CD8-positive, alpha-beta memory T cell (primary cell): ENCODE data around the gene SLC22A15. TPM values are rescaled to one million over a fixed set of nuclear protein-coding genes. Genes with fewer than 3 reads are reported as not detected.

Source experiments
- CTCF ChIA-PET: fragments of 350-600 bp; sonication (Branson Sonifier 250); formaldehyde crosslinking; loops from one replicate; lab custom pipeline; 2021; ENCODE audit warnings: antibody characterized with exemption; lab: Charles Lee
- POLR2A ChIA-PET: fragments of 350-600 bp; sonication (Branson Sonifier 250); formaldehyde crosslinking; loops from one replicate; lab custom pipeline; 2021; ENCODE audit warnings: antibody characterized with exemption; lab: Charles Lee
- DNase-seq, 5 donors: peaks; one replicate each; pipeline versions ENCODE4 v3.0.0 to v3.0.0-alpha.2; 2020 to 2022; ENCODE audit warnings: mixed read lengths in 1 of 5
- H3K27ac ChIP-seq: one replicate; pipeline ENCODE4 v1.7.0; 2013; ENCODE audit warnings: low read depth, mild to moderate bottlenecking, low read length, moderate library complexity
- H3K27me3 ChIP-seq: 2 replicates; pipeline ENCODE4 v1.7.0; 2013; ENCODE audit warnings: low read length, mild to moderate bottlenecking; ENCODE audit not compliant: insufficient read depth, poor library complexity, severe bottlenecking
- H3K36me3 ChIP-seq: 2 replicates; pipeline ENCODE4 v1.7.0; 2013; ENCODE audit warnings: mild to moderate bottlenecking, low read length, moderate library complexity; ENCODE audit not compliant: insufficient read depth
- H3K4me1 ChIP-seq: 2 replicates; pipeline ENCODE4 v1.7.0; 2013; ENCODE audit warnings: mild to moderate bottlenecking, low read length, moderate library complexity; ENCODE audit not compliant: insufficient read depth
- H3K4me3 ChIP-seq: 2 replicates; pipeline ENCODE4 v1.7.0; 2013; ENCODE audit warnings: mild to moderate bottlenecking, low read length
- H3K9me3 ChIP-seq: 2 replicates; pipeline ENCODE4 v1.7.0; 2013; ENCODE audit warnings: mild to moderate bottlenecking, low read length
- H3K27ac Mint-ChIP-seq, 8 donors: one replicate each; pipeline ENCODE4 v1.8.0; 2020 to 2021; ENCODE audit warnings: mixed read lengths in 8 of 8, mild to moderate bottlenecking in 6 of 8, inconsistent platforms in 3 of 8, moderate library complexity in 3 of 8
- H3K27me3 Mint-ChIP-seq, 2 donors: one replicate each; pipeline ENCODE4 v1.8.0; 2020 to 2021; ENCODE audit warnings: mixed read lengths in 2 of 2, mild to moderate bottlenecking in 1 of 2, moderate library complexity in 1 of 2
- H3K36me3 Mint-ChIP-seq, 3 donors: one replicate each; pipeline ENCODE4 v1.8.0; 2020 to 2021; ENCODE audit warnings: mixed read lengths in 3 of 3, inconsistent platforms in 1 of 3, mild to moderate bottlenecking in 1 of 3
- H3K4me1 Mint-ChIP-seq, 3 donors: one replicate each; pipeline ENCODE4 v1.8.0; 2020 to 2021; ENCODE audit warnings: mixed read lengths in 3 of 3, inconsistent platforms in 1 of 3, mild to moderate bottlenecking in 1 of 3
- H3K4me3 Mint-ChIP-seq, 7 donors: one replicate each; pipeline ENCODE4 v1.8.0; 2020 to 2021; ENCODE audit warnings: mixed read lengths in 7 of 7, mild to moderate bottlenecking in 6 of 7, moderate library complexity in 4 of 7, inconsistent platforms in 2 of 7
- H3K9me3 Mint-ChIP-seq, 5 donors: one replicate each; pipeline ENCODE4 v1.8.0; 2020 to 2022; ENCODE audit warnings: mixed read lengths in 5 of 5, mild to moderate bottlenecking in 3 of 5, moderate library complexity in 2 of 5, inconsistent platforms in 1 of 5
- polyA plus RNA-seq: library from polyadenylated mRNA; unstranded; fragments of 300-500 nt; fragmentation: Illumina TruSeq; gene quantifications from one replicate; pipeline ENCODE4 v1.2.3, GENCODE V29; 2021
- total RNA-seq, 2 experiments: library from RNA; stranded (reverse); gene quantifications; one replicate each; pipeline ENCODE4 v1.2.3, GENCODE V29; 2021

The SLC22A15 gene
- total and polyA plus RNA-seq, 3 experiments from 2014 or later, result 0.68 to 1.2 TPM; not detected in 1

GRCh38 chr1:116097626-116098025 lies 121.3 kb downstream of the SLC22A15 start:
- Histone ChIP-seq H3K9me3 (no peaks in the 10 kb centered on the region), H3K36me3 (no peaks in the 10 kb centered on the region), H3K4me3 (no peak overlapping the region), H3K4me1 (no peaks in the 10 kb centered on the region), H3K27me3 (no peaks in the 10 kb centered on the region), H3K27ac (no peak overlapping the region)
- H3K27me3 Mint-ChIP-seq, result peaks cover 34 to 45% of the 10 kb centered on the region in 2 donors
- no peak overlapping the region for H3K4me3 Mint-ChIP-seq
- DNase-seq, result no peak
- no peaks in the 10 kb centered on the region for H3K4me1 Mint-ChIP-seq
- ChIA-PET POLR2A (no interaction called here), CTCF (no interaction called here)
- H3K36me3 Mint-ChIP-seq, result peaks cover 0 to 8% (median 2%) of the 10 kb centered on the region in 3 donors
- H3K9me3 Mint-ChIP-seq, result peaks cover 10 to 20% (median 16%) of the 10 kb centered on the region in 5 donors
- peak overlapping the region in 1 of 8 donors; percentile 2 for H3K27ac Mint-ChIP-seq

- Mint-ChIP-seq H3K4me3 (no peak overlapping the region), H3K27ac (no peak overlapping the region), H3K36me3 (peaks cover 0 to 5% (median 2%) of the 10 kb centered on the region in 3 donors), H3K4me1 (no peaks in the 10 kb centered on the region), H3K9me3 (peaks cover 10 to 16% (median 10%) of the 10 kb centered on the region in 5 donors), H3K27me3 (peaks cover 28 to 30% of the 10 kb centered on the region in 2 donors)
- H3K9me3 ChIP-seq, result no peaks in the 10 kb centered on the region
- H3K36me3 ChIP-seq, result no peaks in the 10 kb centered on the region
- H3K27ac ChIP-seq, result no peak overlapping the region
- ChIA-PET CTCF (no interaction called here), POLR2A (no interaction called here)
- H3K4me1 ChIP-seq, result no peaks in the 10 kb centered on the region
- no peak for DNase-seq
- no peak overlapping the region for H3K4me3 ChIP-seq
- no peaks in the 10 kb centered on the region for H3K27me3 ChIP-seq
These were observed 123.1 kb downstream of the SLC22A15 start for GRCh38 chr1:116099379-116099778.

GRCh38 chr1:116099919-116100318 lies 123.6 kb downstream of the SLC22A15 start:
- peaks cover 9 to 15% (median 9%) of the 10 kb centered on the region in 5 donors for H3K9me3 Mint-ChIP-seq
- H3K4me3 Mint-ChIP-seq, result no peak overlapping the region
- Histone ChIP-seq H3K27ac (no peak overlapping the region), H3K27me3 (no peaks in the 10 kb centered on the region), H3K9me3 (no peaks in the 10 kb centered on the region), H3K36me3 (no peaks in the 10 kb centered on the region), H3K4me3 (no peak overlapping the region), H3K4me1 (no peaks in the 10 kb centered on the region)
- H3K27ac Mint-ChIP-seq, result no peak overlapping the region
- no peaks in the 10 kb centered on the region for H3K4me1 Mint-ChIP-seq
- H3K27me3 Mint-ChIP-seq, result peaks cover 27 to 28% of the 10 kb centered on the region in 2 donors
- H3K36me3 Mint-ChIP-seq, result peaks cover 0 to 2% (median 2%) of the 10 kb centered on the region in 3 donors
- POLR2A ChIA-PET, result no interaction called here
- no peak for DNase-seq
- CTCF ChIA-PET, result no interaction called here

DNA sequence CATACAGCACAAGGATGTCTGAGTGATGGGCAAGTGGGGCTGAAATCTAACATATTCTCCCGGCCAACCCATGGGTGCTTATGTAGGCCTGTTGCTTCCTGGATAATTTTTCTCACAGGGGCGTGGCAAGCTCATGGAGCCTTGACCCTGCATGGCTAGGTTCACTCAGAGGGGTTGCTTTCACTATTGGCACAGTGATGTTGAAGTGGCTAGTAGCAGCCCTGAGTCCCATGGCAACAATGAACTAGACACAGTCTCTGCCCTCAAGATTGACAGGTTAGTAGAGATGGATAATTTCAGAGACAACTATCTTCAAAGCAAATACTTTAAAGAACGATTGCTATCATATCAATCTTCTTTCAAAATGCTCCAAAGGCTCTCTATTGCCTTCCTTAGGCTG lies 128.4 kb downstream of the SLC22A15 start:
- no peaks in the 10 kb centered on the region for H3K4me1 Mint-ChIP-seq
- peaks cover 3 to 17% of the 10 kb centered on the region in 2 donors for H3K27me3 Mint-ChIP-seq
- H3K36me3 Mint-ChIP-seq, result no peaks in the 10 kb centered on the region
- Histone ChIP-seq H3K27me3 (no peaks in the 10 kb centered on the region), H3K4me1 (no peaks in the 10 kb centered on the region), H3K9me3 (no peaks in the 10 kb centered on the region), H3K36me3 (no peaks in the 10 kb centered on the region), H3K4me3 (no peak overlapping the region), H3K27ac (no peak overlapping the region)
- no peaks in the 10 kb centered on the region for H3K9me3 Mint-ChIP-seq
- no peak for DNase-seq
- ChIA-PET POLR2A (no interaction called here), CTCF (no interaction called here)
- H3K27ac Mint-ChIP-seq, result no peak overlapping the region
- H3K4me3 Mint-ChIP-seq, result no peak overlapping the region

- no peak overlapping the region for H3K4me3 Mint-ChIP-seq
- POLR2A ChIA-PET, result no interaction called here
- H3K4me1 Mint-ChIP-seq, result no peaks in the 10 kb centered on the region
These were observed 129.7 kb downstream of the SLC22A15 start for GRCh38 chr1:116105996-116106395.

DNA sequence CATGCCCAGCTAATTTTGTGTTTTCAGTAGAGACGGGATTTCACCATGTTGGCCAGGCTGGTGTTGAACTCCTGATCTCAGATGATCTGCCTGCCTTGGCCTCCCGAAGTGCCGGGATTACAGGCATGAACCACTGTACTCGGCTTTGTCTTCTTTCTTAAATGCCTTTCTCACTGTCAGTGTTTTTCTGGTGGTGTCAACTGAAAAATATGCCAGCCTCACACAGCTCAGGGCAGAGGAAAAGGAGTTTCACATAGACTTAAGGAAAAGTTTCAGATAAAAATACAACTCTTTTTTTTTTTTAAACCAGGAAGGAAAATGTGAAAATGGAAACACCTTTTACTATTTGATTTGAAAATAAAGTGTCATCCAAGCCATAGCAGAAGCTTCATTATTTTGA lies 130.3 kb downstream of the SLC22A15 start:
- POLR2A ChIA-PET, result interaction anchor here (0.7 kb wide), 1 partner anchor 405 kb away, joined by 3 read pairs; no protein-coding TSS in a partner anchor
- Histone ChIP-seq H3K4me3 (no peak overlapping the region), H3K4me1 (no peaks in the 10 kb centered on the region), H3K27me3 (no peaks in the 10 kb centered on the region), H3K36me3 (no peaks in the 10 kb centered on the region), H3K27ac (no peak overlapping the region), H3K9me3 (no peaks in the 10 kb centered on the region)
- no peak overlapping the region for H3K27ac Mint-ChIP-seq
- no peaks in the 10 kb centered on the region for H3K4me1 Mint-ChIP-seq
- CTCF ChIA-PET, result no interaction called here
- H3K27me3 Mint-ChIP-seq, result peaks cover 3 to 27% of the 10 kb centered on the region in 2 donors
- H3K36me3 Mint-ChIP-seq, result no peaks in the 10 kb centered on the region
- no peaks in the 10 kb centered on the region for H3K9me3 Mint-ChIP-seq
- DNase-seq, result no peak
- no peak overlapping the region for H3K4me3 Mint-ChIP-seq

More at GRCh38 chr1:116105996-116106395, 129.7 kb downstream of the SLC22A15 start:
- DNase-seq, result no peak
- H3K4me1 ChIP-seq, result no peaks in the 10 kb centered on the region
- Mint-ChIP-seq H3K27me3 (peaks cover 3 to 24% of the 10 kb centered on the region in 2 donors), H3K36me3 (no peaks in the 10 kb centered on the region), H3K9me3 (no peaks in the 10 kb centered on the region), H3K27ac (no peak overlapping the region)
- no peaks in the 10 kb centered on the region for H3K27me3 ChIP-seq
- H3K27ac ChIP-seq, result no peak overlapping the region
- no peaks in the 10 kb centered on the region for H3K36me3 ChIP-seq
- CTCF ChIA-PET, result no interaction called here
- no peak overlapping the region for H3K4me3 ChIP-seq
- H3K9me3 ChIP-seq, result no peaks in the 10 kb centered on the region

DNA sequence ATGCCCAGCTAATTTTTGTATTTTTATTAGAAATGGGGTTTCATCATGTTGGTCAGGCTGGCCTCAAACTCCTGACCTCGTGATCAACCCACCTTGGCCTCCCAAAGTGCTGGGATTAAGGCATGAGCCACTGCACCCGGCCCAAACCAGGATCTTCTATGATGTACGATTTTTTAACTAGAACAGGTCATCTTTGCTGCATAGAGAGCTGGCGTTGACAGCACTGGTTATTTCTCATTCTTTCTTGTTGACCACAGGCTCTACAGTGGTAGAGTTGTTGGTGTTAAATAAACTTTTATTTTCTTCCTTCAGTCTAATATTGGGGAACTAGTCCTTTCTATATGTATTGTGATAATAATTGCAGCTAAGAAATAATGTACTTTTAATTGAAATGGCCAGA lies 131.1 kb downstream of the SLC22A15 start:
- Histone ChIP-seq H3K4me3 (no peak overlapping the region), H3K4me1 (no peaks in the 10 kb centered on the region), H3K9me3 (no peaks in the 10 kb centered on the region), H3K36me3 (no peaks in the 10 kb centered on the region), H3K27me3 (no peaks in the 10 kb centered on the region), H3K27ac (no peak overlapping the region)
- no peaks in the 10 kb centered on the region for H3K4me1 Mint-ChIP-seq
- H3K4me3 Mint-ChIP-seq, result no peak overlapping the region
- H3K36me3 Mint-ChIP-seq, result no peaks in the 10 kb centered on the region
- no peaks in the 10 kb centered on the region for H3K9me3 Mint-ChIP-seq
- no peak overlapping the region for H3K27ac Mint-ChIP-seq
- POLR2A ChIA-PET, result interaction anchor here (0.7 kb wide), 1 partner anchor 405 kb away, joined by 3 read pairs; no protein-coding TSS in a partner anchor
- no peak for DNase-seq
- H3K27me3 Mint-ChIP-seq, result peaks cover 3 to 35% of the 10 kb centered on the region in 2 donors
- CTCF ChIA-PET, result no interaction called here

- no peaks in the 10 kb centered on the region for H3K36me3 ChIP-seq
- CTCF ChIA-PET, result no interaction called here
- no peaks in the 10 kb centered on the region for H3K9me3 Mint-ChIP-seq
- H3K4me3 ChIP-seq, result no peak within 1 kb of the TSS
- POLR2A ChIA-PET, result no interaction called here
- no peak within 1 kb of the TSS for H3K4me3 Mint-ChIP-seq
- H3K27ac Mint-ChIP-seq, result no peak within 1 kb of the TSS
- no peaks in the 10 kb centered on the region for H3K36me3 Mint-ChIP-seq
- H3K27me3 ChIP-seq, result no peaks in the 10 kb centered on the region
- H3K27ac ChIP-seq, result no peak within 1 kb of the TSS
- DNase-seq, result no peak
- no peaks in the 10 kb centered on the region for H3K9me3 ChIP-seq
- H3K4me1 ChIP-seq, result no peaks in the 10 kb centered on the region
- no peaks in the 10 kb centered on the region for H3K4me1 Mint-ChIP-seq
- H3K27me3 Mint-ChIP-seq, result peaks cover 0 to 44% of the 10 kb centered on the region in 2 donors
These were observed 134.5 kb downstream of the SLC22A15 start, which contains the start of gene MAB21L3 for GRCh38 chr1:116110567-116111523. Gene MAB21L3 (plus strand): TSS chr1:116111399. CDS start chr1:116112616, 1,217 bp downstream.
